Small intestine (tissue), 7 donors: Measurements from ENCODE around the gene BID. TPM values are rescaled to one million over a fixed set of nuclear protein-coding genes. Genes with fewer than 3 reads are reported as not detected.
"Not testable (repeated sequence)": the region's sequence is repeated elsewhere in the genome, so short reads cannot be mapped to it uniquely, and the experiment has no call there.

Experiments
- DNase-seq, 2 donors: peaks; one replicate each; pipeline versions ENCODE4 v3.0.0 to v3.0.0-alpha.2; 2013
- FAIRE-seq: peaks from 2 replicates; lab custom pipeline; 2012; peaks lifted over from hg19 to GRCh38; lab: Jason Lieb, UNC
- H3K27ac ChIP-seq, 3 donors: one replicate each; pipeline ENCODE4 v1.5.1; 2013; ENCODE audit warnings: low read length in 2 of 3, mild to moderate bottlenecking in 2 of 3, control low read depth in 1 of 3, inconsistent platforms in 1 of 3, low read depth in 1 of 3, moderate library complexity in 1 of 3
- H3K27me3 ChIP-seq, 3 donors: one replicate each; pipeline ENCODE4 v1.6.1; 2013; ENCODE audit warnings: low read length in 3 of 3, inconsistent platforms in 1 of 3; ENCODE audit not compliant: control insufficient read depth in 3 of 3, insufficient read depth in 3 of 3
- H3K36me3 ChIP-seq, 3 donors: one replicate each; pipeline ENCODE4 v1.6.1; 2013; ENCODE audit warnings: low read length in 3 of 3, inconsistent platforms in 1 of 3, low read depth in 1 of 3, mild to moderate bottlenecking in 1 of 3, moderate library complexity in 1 of 3; ENCODE audit not compliant: control insufficient read depth in 3 of 3, insufficient read depth in 2 of 3
- H3K4me1 ChIP-seq, 3 donors: one replicate each; pipeline ENCODE4 v1.6.1; 2013; ENCODE audit warnings: low read length in 2 of 3, inconsistent platforms in 1 of 3, low read depth in 1 of 3, mild to moderate bottlenecking in 1 of 3, moderate library complexity in 1 of 3; ENCODE audit not compliant: control insufficient read depth in 3 of 3, insufficient read depth in 2 of 3
- H3K4me3 ChIP-seq, 3 donors: one replicate each; pipeline ENCODE4 v1.5.1; 2013; ENCODE audit warnings: low read length in 3 of 3, control low read depth in 1 of 3, inconsistent platforms in 1 of 3, low read depth in 1 of 3, mild to moderate bottlenecking in 1 of 3, moderate library complexity in 1 of 3
- H3K9me3 ChIP-seq, 2 donors: one replicate each; pipeline ENCODE4 v1.6.1; 2013; ENCODE audit warnings: low read depth in 1 of 2, low read length in 1 of 2; ENCODE audit not compliant: control insufficient read depth in 2 of 2, insufficient read depth in 1 of 2
- WGBS, 3 donors: extraction: QIAGEN DNeasy Blood & Tissue Kit; methylation state at CpG; one replicate each; pipeline ENCODE4 v1.1.7; 2013; 5-methylcytosine and 5-hydroxymethylcytosine counted together
- polyA plus RNA-seq, 4 donors: library from polyadenylated mRNA; stranded (reverse) in 3 of 4; unstranded in 1 of 4; fragments of 200-250 nt in 3 of 4; fragments of 120-200 nt in 1 of 4; gene quantifications; one replicate each; pipeline versions ENCODE4 v1.2.1 to v1.2.3, GENCODE V29; 2013
- donor health status: healthy with polysubstance abuse.
- donor health status: control.
- donor health status: control.
- donor health status: Bipolar disorder and iron deficiency.
- donor health status: healthy.

The BID gene
- polyA plus RNA-seq, 4 donors: 12.7 to 59.4 (median 19.6) TPM

DNA sequence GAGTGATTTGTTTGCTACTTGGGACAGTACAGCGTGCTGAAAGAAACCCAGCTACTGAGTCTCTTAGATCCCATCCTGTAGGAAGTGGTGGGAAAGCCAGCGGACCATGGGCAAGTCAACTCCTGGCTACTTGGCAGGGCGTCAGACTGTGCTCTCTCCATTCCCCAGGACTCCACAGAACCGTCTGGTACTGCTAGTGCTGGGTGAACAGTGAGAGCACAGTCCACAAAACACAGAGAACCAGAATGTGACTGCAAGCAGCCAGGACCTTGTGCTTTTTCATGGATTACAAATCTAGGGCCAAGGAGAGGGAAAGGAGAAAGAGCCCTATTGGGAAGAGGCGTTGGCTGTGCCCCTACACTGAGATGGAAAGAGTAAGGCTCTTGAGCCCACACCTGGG is 10.2 kb downstream of the BID start:
- no peaks in the 10 kb centered on the region for H3K27me3 ChIP-seq
- no peak for FAIRE-seq
- H3K4me3 ChIP-seq: no peak overlapping the region
- H3K4me1 ChIP-seq: peaks cover 0 to 6% (median 0%) of the 10 kb centered on the region in 3 donors
- H3K27ac ChIP-seq: no peak overlapping the region
- H3K36me3 ChIP-seq: peaks cover 0 to 1% (median 0%) of the 10 kb centered on the region in 3 donors
- no peak for DNase-seq
- no peaks in the 10 kb centered on the region for H3K9me3 ChIP-seq
- WGBS, 3 donors: 79 to 86% (median 84%) methylated on average over 5 of the region's 5 CpGs

DNA sequence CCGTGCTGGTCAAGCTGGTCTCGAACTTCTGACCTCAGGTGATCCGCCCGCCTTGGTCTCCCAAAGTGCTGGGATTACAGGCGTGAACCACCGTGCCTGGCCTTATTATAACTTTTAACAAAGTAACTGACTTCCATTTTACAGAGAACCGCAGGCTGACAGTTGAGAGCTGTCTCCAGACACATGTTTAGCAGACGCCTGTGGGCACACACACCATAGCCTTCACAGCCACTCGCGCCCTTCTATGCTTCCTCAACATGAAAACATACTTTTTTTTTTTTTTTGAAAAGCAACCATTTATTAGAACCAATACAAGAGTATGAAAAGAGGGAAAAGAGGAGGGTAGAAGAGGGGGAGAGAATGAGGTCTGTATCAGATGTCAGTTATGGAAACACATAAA is 10.8 kb downstream of the BID start:
- H3K4me1 ChIP-seq, H3K27me3 ChIP-seq, FAIRE-seq, DNase-seq, H3K27ac ChIP-seq, H3K4me3 ChIP-seq, H3K9me3 ChIP-seq, H3K36me3 ChIP-seq: not testable (repeated sequence)
- WGBS, 3 donors: 79 to 92% (median 91%) methylated on average over 10 of the region's 10 CpGs

DNA sequence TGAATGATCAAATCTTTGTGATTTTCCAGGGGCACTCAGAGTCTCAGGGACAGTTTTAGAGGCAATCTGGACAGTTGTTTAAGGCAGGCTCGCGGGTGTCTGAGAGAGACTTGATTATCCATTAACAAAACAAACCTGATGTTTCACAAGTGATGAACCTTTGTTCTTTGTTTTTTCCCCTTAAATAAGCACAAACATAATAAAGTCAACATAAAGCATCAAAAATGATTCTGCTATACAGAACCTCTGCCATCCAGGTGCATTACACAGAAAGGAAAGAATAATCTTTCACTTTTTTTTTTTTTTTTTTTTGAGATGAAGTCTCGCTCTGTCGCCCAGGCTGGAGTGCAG is 13.2 kb downstream of the BID start:
- Histone ChIP-seq H3K4me3 (no peak overlapping the region), H3K36me3 (no peaks in the 10 kb centered on the region), H3K27ac (no peak overlapping the region), H3K4me1 (no peaks in the 10 kb centered on the region), H3K9me3 (no peaks in the 10 kb centered on the region), H3K27me3 (no peaks in the 10 kb centered on the region)
- FAIRE-seq (no peak), DNase-seq (no peak)
- 64 to 70% (median 65%) methylated on average over 2 of the region's 4 CpGs for WGBS, 3 donors

DNA sequence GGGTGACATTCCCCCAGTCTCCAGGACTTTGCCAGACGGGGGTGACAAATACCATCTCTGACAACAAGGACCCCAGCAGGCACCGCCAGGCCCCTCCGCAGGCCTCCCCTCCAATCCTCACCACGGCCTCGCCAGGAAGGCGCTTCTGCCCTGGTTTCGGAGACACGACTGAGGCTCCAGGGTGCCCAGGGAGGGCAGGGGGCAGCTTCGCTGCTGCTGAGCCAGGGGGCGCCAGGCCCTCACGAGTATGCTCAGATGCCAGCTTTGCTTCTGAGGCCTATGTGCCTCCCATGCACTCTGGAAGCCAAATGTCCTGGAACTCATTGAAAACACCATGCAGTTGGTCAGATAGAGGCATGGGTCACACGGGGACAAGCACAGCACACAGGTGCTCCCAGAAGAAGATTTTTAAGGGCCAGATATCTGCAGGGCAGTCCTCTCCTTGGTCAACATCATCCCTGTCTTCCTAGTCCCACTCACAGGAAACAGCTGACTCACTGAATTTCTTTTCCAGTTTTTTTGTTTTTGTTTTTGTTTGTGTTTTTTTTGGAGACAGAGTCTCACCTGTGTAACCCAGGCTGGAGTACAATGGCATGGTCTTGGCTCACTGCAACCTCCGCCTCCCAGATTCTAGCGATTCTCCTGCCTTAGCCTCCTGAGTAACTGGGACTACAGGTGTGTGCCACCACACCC is 19.9 kb downstream of the BID start:
- H3K9me3 ChIP-seq: no peaks in the 10 kb centered on the region
- DNase-seq (no peak), FAIRE-seq (no peak)
- 91 to 92% (median 91%) methylated on average over 14 of the region's 14 CpGs for WGBS, 3 donors
- peaks cover 0 to 3% (median 0%) of the 10 kb centered on the region in 3 donors for H3K36me3 ChIP-seq
- no peak overlapping the region for H3K4me3 ChIP-seq
- H3K27me3 ChIP-seq: no peaks in the 10 kb centered on the region
- H3K27ac ChIP-seq: no peak overlapping the region
- H3K4me1 ChIP-seq: no peaks in the 10 kb centered on the region

DNA sequence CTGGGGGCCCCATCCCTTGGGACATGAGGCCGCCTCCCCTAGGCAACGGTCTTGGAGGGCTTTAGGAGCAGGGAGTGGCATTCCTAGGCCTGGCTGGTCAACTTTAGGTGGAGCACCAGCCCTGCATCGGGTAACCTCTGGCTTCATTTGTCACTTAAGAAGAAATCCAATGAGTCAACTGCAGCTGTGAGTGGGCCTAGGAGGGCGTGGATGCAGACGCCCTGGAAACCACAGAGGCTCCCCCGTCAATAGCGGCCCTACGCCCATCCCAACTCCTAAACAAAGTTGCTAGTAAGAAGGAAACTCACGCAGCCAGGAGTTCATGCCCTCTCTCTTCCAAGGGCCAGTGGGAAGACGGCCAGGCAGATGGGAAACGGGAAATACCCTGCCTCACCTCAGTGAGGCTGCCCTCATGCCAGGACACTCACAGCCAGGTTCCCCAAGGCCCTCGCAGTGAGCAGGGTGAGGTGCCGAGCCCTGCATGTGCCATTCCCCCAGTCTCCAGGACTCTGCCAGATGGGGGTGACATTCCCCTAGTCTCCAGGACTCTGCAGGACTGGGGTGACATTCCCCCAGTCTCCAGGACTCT is 20.8 kb downstream of the BID start:
- WGBS, 3 donors: 84 to 92% (median 92%) methylated on average over 13 of the region's 13 CpGs
- Histone ChIP-seq H3K9me3 (no peaks in the 10 kb centered on the region), H3K36me3 (peaks cover 0 to 3% (median 0%) of the 10 kb centered on the region in 3 donors), H3K4me3 (no peak overlapping the region), H3K27ac (no peak overlapping the region), H3K27me3 (no peaks in the 10 kb centered on the region), H3K4me1 (no peaks in the 10 kb centered on the region)
- DNase-seq: no peak
- FAIRE-seq: no peak

DNA sequence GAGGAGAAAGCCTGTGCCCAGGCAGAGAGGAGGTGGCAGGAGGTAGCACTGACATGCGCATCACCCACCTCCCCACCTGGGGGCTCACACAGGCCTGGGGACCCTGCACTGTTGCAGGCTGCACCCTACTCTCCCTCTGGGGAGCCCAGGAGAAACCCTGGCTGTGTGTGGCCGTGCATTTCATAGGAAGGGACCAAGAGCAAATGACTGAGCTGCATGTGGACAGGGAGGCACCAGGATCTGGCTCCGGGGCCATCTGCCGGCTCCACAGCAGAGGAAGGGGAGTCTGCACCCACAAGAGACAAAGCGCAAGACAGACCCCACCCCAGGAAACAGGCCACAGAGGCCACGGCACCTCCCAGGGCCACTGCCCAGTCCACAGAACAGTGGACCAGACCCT is 22.7 kb downstream of the BID start:
- Histone ChIP-seq H3K4me3 (no peak overlapping the region), H3K4me1 (no peaks in the 10 kb centered on the region), H3K27ac (no peak overlapping the region), H3K27me3 (no peaks in the 10 kb centered on the region), H3K9me3 (no peaks in the 10 kb centered on the region), H3K36me3 (peaks cover 0 to 6% (median 0%) of the 10 kb centered on the region in 3 donors)
- FAIRE-seq: no peak
- 78 to 81% (median 79%) methylated on average over 6 of the region's 6 CpGs for WGBS, 3 donors
- no peak for DNase-seq

DNA sequence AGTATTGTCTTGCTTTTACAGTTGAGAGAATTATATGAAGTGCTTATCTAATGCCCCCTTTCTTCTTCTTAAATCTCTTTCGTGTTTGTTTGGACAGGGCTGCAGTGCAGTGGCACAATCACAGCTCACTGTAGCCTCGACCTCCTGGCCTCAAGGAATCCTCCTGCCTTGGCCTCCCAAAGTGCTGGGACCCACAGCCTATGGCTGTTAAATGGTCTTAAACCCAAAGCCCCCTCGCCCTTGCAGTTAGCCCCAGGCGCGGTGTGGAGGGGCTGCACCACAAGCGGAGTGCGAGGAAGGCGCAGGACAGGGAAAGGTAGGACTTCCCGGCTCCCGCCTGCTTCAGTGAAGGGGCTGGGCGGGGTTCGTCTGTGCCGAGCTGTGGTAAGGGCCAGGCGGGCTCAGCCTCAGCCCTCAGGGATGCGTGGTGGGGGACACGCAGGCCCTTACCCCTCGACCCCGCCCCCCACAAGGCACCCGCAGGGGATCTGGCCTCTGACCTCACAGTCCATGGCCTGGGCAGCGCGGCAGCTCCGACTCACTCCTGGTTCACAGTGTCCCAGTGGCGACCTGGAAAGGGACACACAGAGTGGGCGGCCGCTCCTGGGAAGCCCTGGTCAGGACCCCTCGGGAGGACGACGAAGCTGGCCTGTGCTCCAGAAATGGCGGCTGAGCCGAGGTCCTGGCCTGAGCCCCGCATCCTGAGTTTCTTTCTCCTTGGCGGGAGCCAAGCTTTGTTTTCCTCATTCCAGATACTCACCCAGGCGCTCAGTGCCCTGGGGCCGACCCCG is 24.5 kb downstream of the BID start:
- Histone ChIP-seq H3K9me3 (no peaks in the 10 kb centered on the region), H3K27me3 (no peaks in the 10 kb centered on the region), H3K4me1 (no peaks in the 10 kb centered on the region), H3K27ac (no peak overlapping the region), H3K36me3 (peaks cover 0 to 6% (median 0%) of the 10 kb centered on the region in 3 donors), H3K4me3 (no peak overlapping the region)
- 90 to 92% (median 91%) methylated on average over 33 to 35 of the region's 35 CpGs for WGBS, 3 donors
- FAIRE-seq (no peak), DNase-seq (no peak)

DNA sequence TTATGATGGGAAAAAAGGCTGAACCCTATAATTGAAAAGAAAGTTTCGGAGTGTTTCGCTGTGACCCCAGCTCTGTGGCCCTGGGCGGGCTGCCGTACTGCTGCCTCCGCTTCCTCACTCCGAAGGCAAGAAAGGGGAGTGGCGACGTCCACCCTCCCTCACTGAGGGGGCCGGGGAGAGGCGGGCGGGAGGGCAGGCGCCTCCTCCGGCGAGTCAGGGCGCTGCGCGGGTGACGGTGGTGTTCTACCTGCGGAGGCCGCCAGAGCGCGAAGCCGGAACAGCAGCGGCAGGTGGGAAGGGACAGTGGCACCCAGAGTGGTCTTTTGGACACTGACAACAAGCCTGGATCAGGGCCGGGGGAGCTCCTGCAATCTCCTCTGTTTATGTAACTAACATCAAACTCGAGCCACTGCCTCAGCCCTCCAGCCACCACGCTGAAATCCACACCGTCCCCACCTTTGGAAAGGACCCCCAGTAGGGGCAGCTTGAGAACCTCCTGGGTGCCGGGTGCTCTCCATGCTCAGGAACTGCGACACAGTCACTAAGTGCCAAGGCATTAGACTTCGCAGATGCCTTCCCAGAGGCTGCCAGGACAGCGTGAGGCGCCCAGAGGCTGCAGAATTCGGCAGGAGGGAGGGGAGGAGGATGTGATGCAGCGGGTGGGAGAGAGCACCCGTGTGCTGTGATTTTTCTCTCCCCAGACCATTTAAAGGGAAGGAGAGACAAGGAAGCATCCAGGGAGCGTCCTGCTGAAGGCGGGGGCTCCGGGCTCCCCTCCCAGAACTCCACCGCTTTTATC is 25.5 kb downstream of the BID start:
- FAIRE-seq: no peak

More for the DNA sequence above, 25.5 kb downstream of the BID start:
- no peak for DNase-seq
- H3K27me3 ChIP-seq: no peaks in the 10 kb centered on the region
- H3K4me3 ChIP-seq: no peak overlapping the region
- peaks cover 0 to 9% (median 0%) of the 10 kb centered on the region in 3 donors for H3K36me3 ChIP-seq
- 81 to 96% (median 89%) methylated on average over 39 to 40 of the region's 40 CpGs for whole genome bisulfite sequencing, 3 donors
- no peaks in the 10 kb centered on the region for H3K9me3 ChIP-seq
- H3K27ac ChIP-seq: no peak overlapping the region
- H3K4me1 ChIP-seq: no peaks in the 10 kb centered on the region
